HG02759 (cell line): ENCODE measurements around the gene COPS8.

Experiments
- ATAC-seq: cut with Tn5 transposase; IDR thresholded peaks from one replicate; pipeline ENCODE4 v1.9.1; 2021; ENCODE audit warnings: mild to moderate bottlenecking, moderate library complexity; ENCODE audit not compliant: unreplicated experiment

Gene COPS8

GRCh38 chr2:237129625-237130263 is 44.1 kb downstream of the COPS8 start:
- no peak for ATAC-seq

DNA sequence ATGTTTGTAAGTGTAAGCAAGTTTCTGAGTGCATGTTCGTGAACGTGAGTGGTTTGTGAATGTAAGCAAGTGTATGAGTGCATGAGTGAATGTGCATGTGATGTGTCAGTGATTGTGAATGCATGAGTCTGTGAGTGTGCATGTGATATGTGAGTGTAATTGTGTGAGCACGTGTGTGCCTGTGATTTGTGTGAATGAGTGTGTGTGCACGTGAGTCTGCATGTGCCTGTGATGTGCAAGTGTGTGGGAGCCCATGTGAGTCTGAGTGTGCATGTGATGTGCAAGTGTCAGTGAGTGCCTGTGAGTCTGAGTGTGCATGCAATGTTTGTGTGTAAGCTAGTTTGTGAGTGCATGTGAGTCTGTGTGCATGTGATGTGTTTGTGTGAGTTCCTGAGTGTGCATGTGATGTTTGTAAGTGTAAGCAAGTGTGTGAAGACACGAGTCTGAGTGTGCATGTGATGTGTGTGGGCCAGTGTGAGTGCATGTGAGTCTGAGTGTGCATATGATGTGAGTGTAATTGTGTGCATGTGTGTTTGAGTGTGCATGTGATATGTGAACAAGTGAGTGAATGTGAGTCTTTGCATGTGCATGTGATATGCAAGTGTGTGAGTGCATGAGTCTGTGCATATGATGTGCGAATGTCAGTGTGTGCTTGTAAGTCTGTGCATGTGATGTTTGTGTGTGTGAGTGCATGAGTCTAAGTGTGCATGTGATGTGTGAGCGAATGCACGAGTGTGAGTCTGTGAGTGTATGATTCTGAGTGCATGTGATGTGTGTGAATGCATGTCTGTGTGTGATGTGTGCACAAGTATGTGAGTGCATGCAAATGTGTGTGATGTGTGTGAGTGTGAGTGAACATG is 45.1 kb downstream of the COPS8 start:
- no peak for ATAC-seq

- no peak for ATAC-seq
Observed at GRCh38 chr2:237131749-237132533, 46.3 kb downstream of the COPS8 start.

DNA sequence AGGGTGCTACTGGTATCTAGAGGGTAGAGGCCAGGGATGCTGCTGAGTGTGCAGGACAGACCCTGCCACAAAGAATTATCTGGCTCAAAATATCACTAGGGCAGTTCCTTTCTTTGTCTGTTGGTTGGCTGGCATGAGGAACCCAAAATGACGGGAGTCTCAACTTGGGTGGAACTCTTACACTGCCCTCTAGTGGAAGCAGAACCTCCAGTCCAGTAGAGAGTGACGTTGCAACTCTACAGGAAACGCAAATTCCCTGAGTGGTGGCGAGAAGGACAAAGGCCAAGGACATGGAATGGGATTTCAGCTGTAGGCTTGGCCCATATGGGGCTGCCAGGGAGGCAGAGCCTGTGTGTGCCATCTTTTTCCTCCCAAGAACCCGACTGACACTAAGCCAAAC is 47.1 kb downstream of the COPS8 start:
- ATAC-seq = no peak

GRCh38 chr2:237134321-237135230 is 48.9 kb downstream of the COPS8 start:
- ATAC-seq = no peak

- no peak for ATAC-seq
Observed at GRCh38 chr2:237136824-237137223, 51.1 kb downstream of the COPS8 start.

- no peak for ATAC-seq
Observed at GRCh38 chr2:237137626-237138323, 52.1 kb downstream of the COPS8 start.

DNA sequence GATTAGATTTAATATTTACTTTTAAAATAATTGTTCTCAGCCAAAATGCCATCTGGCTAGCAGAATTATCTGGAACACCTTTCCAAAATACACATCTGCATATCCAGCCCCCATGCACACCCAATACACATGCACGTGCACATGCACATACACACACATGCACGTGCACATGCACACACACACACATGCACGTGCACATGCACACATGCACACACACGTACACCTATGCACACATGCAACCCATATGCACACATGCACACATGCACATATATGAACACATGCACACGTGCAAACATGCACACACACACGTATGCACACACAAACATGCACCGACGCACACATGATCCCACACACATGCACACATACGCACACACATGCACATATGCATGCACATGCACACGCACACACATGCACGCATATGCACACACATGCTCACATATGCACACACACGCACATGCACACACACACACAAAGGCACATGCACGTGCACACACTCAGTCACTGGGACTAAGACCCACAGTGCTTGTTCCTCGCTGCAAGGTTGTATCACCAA is 53.5 kb downstream of the COPS8 start:
- ATAC-seq = no peak

GRCh38 chr2:237140689-237141285 is 55.1 kb downstream of the COPS8 start:
- no peak for ATAC-seq

DNA sequence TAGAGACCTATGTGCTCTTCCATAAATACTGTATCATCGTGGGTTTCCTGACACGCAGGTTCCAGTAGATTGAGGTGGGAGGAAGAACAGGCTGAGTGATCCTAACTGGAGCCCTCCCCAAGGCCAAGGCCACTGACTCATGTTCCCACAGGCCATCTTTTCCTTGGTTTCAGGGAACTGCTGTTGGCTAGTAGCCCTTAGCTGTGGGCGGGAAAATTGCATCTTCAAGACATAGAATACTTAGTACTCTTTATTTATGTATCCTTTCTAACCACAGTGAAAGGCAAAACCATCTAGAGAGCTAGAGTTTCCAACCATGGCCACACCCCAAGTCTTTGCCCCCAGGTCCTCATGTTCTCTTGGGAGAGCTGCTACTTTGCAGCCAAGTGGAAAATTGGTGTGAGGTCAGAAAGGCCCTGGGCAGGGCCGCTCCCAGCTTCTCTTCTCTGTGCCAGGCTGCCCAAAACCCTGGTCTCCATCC is 55.9 kb downstream of the COPS8 start:
- ATAC-seq = no peak

DNA sequence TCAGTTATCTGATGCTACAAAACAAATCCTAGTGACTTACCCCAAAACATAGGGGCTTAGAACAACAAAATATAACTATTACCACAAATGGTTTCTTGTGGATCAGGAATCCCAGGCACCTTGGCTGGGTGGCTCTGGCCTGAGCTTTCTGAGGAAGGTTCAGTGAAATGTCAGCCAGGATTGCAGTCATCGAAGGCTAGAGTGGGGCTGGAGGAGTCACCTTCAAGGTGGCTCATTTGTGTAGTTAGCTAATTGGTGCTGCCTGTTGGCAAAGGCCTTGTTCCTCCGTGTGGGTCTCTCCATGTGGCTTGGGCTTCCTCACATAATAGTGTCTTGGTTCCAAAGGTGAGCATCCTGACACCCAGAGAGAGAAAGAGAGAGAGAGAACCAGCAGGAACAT is 57.4 kb downstream of the COPS8 start:
- ATAC-seq = no peak

GRCh38 chr2:237143676-237144440 is 58.2 kb downstream of the COPS8 start:
- no peak for ATAC-seq

GRCh38 chr2:237144516-237144915 is 58.8 kb downstream of the COPS8 start:
- ATAC-seq = no peak

DNA sequence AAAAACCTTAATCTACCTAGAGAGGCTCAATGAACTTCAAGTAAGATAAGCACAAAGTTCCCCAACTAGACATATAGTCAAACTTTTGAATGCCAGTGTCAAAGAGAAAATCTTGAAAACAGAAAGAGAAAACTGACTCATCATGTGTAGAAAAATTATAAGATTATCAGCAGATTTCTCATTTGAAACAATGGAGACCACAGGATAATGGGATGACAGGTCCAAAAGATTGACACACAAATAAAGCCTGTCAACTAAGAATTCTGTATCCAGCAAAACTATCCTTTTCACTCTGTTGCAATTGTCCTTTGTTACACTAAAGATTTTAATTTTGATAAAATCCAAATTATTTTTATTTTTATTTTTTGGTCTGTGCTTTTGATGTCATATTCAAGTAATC is 61.6 kb downstream of the COPS8 start:
- ATAC-seq = no peak

DNA sequence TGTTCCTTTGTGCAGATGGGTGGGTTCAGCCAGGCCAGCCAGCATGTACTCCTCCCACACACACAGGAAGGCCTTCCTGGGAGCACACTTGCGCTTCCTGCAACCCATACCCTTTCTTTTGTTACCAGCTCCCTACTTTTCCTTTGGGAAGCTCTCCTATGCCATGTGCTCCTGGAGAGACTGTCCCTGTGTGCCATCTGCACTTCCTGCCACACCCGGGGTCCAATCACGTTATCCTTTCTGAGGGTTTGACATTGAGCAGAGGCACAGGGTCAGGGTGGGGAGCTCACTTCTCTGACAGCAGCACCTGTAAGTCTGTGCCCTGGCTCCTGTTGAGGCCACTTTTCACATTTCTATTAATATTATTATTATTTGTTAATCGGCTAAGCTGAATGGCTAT is 62.9 kb downstream of the COPS8 start:
- no peak for ATAC-seq

GRCh38 chr2:237149425-237149824 is 63.7 kb downstream of the COPS8 start:
- no peak for ATAC-seq
